Activated CD8-positive, alpha-beta memory T cell treated with anti-CD3 and anti-CD28 coated beads, Interleukin-2, amount 50 U/mL, for 4 hours (primary cell): Measurements from ENCODE around the gene CENPC.
"Not testable (repeated sequence)": the region's sequence is repeated elsewhere in the genome, so short reads cannot be mapped to it uniquely, and the experiment has no call there.

Experiments
- DNase-seq: peaks from one replicate; pipeline ENCODE4 v3.0.0-alpha.2; 2020

The CENPC gene

DNA sequence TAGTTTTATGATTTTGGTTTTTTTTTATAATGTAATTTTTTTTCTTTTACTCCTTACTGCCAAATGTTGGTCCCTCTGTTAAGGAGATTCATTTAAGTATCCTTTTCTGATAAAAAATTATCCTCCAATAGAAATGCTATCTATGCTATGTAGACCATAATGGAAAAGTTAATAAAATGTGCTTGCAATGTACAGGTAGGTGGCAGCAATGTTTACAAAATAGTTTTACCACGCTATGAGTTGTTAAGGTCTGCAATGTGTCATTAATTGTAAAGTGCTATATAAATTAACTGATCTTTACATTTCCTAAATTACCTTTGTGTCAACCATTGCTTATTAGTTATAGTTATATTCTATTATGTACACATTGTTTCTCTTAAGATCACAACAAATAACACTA, 3.8 kb upstream of the CENPC start:
- no peak for DNase-seq

- DNase-seq, result no peak
Observed at GRCh38 chr4:67546971-67547370, 1.7 kb upstream of the CENPC start.

GRCh38 chr4:67546004-67546356, 677 bp upstream of the CENPC start:
- DNase-seq, result no peak

GRCh38 chr4:67542076-67542475, 3.2 kb downstream of the CENPC start:
- DNase-seq, result no peak

GRCh38 chr4:67539830-67540229, 5.5 kb downstream of the CENPC start:
- no peak for DNase-seq

DNA sequence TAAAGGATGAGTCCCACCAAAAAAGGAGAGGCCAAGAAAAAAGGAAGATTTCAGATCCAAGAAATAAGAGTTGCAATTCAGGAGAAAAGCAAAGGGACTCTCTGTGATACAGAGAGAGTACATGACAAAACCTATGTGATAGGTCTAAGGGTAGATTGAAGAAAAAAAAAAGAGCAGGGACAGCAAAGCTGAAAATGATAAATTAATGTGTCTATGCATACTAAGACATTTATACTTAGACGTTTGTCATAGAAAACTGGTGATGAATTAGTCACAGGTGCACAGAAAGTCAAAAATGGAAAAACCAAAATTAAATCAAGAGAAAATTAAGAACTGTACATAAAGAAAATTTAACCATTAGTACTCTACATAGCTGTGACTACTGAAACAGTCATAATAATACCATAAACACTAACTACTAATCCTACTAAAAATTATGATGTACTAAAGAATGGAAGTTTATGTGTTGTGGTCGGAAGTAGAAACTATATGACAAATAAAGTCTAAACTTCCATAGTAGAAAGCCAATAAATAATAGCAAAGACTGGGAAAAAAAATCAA, 9.9 kb downstream of the CENPC start:
- no peak for DNase-seq

DNA sequence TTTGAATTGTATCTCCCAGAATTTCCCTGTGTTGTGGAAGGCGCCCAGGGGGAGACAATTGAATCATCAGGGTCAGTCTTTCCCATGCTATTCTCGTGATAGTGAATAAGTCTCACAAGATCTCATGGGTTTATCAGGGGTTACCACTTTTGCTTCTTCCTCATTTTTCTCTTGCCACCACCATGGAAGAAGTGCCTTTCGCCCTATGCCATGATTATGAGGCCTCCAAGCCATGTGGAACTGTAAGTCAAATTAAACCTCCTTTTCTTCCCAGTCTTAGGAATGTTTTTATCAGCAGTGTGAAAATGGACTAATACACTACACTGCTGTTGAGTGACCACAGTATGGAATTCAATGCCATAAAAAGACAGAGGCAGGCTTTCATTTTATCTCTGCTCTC, 12.2 kb downstream of the CENPC start:
- no peak for DNase-seq

DNA sequence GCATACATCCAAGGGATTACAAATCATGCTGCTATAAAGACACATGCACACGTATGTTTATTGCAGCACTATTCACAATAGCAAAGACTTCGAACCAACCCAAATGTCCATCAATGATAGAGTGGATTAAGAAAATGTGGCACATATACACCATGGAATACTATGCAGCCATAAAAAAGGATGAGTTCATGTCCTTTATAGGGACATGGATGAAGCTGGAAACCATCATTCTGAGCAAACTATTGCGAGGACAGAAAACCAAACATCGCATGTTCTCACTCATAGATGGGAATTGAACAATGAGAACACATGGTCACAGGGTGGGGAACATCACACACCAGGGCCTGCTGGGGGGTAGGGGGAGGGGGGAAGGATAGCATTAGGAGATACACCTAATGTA, 12.9 kb downstream of the CENPC start:
- not testable (repeated sequence) for DNase-seq

- DNase-seq, result no peak
Observed at GRCh38 chr4:67531379-67531962, 13.8 kb downstream of the CENPC start.

- DNase-seq, result not testable (repeated sequence)
Observed at GRCh38 chr4:67524140-67524539, 21.2 kb downstream of the CENPC start.

- DNase-seq, result no peak
Observed at GRCh38 chr4:67522851-67523671, 22.2 kb downstream of the CENPC start.

GRCh38 chr4:67522230-67522629, 23.1 kb downstream of the CENPC start:
- DNase-seq, result no peak

GRCh38 chr4:67521506-67521905, 23.8 kb downstream of the CENPC start:
- no peak for DNase-seq

DNA sequence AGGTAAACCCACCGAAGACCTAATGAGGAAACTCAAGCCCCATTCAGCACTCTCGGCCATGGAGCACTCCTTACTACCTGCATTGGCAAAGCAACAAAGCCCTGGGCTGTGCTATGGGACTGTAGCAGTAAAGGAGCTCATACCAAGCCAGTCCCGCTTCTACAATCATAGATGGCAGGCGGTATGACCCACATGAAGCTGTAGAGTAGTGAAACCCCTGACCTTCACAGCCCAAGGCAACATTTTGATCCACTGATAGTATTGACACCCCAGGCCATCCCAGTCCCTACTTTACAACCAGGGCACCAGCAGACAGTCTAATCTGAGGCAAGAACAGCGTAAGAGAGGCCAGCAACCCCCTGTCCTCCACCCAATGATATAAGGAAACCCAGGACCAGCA, 25.2 kb downstream of the CENPC start:
- DNase-seq, result no peak

GRCh38 chr4:67512501-67512900, 32.8 kb downstream of the CENPC start:
- DNase-seq, result no peak

GRCh38 chr4:67500373-67500772, 44.9 kb downstream of the CENPC start:
- no peak for DNase-seq

GRCh38 chr4:67499799-67500198, 45.5 kb downstream of the CENPC start:
- no peak for DNase-seq

DNA sequence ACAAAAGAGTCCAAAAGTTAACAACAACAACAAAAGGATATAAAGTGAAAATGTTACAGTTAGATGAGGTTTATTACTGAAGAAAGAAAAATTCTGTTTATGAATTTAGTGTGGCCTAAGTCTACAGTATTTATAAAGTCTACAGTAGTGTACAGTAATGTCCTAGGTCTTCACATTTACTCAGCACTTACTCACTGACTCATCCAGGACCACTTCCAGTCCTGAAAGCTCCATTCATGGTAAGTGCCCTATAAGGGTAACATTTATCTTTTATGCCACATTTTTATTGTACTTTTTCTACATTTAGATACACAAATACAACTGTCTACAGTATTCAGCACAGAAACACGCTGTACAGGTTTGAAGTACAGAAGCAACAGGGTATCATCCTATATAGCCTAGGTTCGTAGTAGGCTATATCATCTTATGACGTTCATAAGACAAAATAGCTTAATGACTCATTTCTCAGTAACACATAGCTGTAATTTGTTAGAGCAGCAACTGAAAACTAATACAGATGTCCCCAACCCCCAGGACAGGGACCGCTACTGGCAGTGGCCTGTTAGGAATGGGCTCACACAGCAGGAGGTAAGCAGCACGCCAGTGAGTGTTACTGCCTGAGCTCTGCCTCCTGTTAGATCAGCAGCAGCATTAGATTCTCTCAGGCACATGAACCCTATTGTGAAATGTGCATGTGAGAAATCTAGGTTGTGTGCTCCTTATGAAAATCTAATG, 61.3 kb downstream of the CENPC start:
- no peak for DNase-seq

DNA sequence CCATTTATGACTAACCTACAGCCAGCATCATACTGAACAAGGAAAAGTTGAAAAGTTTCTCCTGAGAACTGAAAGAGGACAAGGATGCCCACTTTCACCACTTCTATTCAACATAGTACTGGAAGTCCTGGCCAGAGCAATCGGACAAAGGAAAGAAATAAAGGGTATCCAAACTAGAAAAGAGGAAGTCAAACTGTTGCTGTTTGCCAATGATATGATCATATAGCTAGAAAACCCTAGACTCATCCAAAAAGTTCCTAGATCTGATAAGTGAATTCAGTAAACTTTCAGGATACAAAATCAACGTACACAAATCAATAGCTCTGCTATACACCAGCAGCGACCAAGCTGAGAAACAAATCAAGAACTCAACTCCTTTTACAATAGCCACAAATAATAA, 64.5 kb downstream of the CENPC start:
- no peak for DNase-seq

DNA sequence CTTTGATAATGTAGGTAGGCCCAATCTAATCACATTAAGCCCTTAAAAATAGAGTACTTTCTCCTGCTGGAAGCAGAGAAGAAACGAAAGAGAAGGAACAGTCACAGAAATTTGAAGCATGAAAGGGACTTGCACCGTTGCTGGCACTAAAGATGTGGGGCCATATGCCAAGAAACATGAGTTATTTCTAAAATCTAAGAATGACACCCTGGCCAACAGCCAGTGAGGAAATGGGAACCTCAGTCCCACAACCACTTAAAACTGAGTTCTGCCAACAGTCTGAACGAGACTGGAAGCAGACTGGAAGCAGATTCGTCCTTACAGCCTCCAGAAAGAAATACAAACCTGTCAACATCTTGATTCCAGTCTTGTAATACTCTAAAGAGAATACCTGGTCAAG, 70.1 kb downstream of the CENPC start:
- no peak for DNase-seq

- DNase-seq, result no peak
Observed at GRCh38 chr4:67470871-67471270, 74.4 kb downstream of the CENPC start.

GRCh38 chr4:67468830-67469229, 76.5 kb downstream of the CENPC start:
- DNase-seq, result no peak

GRCh38 chr4:67466751-67467150, 78.6 kb downstream of the CENPC start:
- no peak for DNase-seq

- DNase-seq, result no peak
Observed at GRCh38 chr4:67465763-67466052, 79.6 kb downstream of the CENPC start.
